DND-41 (cell line): Measurements from ENCODE around the gene CDYL2.

Source experiments
- CTCF ChIP-seq: IDR thresholded peaks from 2 replicates; pipeline ENCODE4 v1.5.1; 2012; ENCODE audit warnings: borderline replicate concordance, low read length, moderate library complexity, mild to moderate bottlenecking; ENCODE audit not compliant: poor library complexity, severe bottlenecking; ENCODE audit errors: extremely low read depth
- EZH2 ChIP-seq: IDR thresholded peaks from 3 replicates; pipeline ENCODE4 v1.6.1; 2012; ENCODE audit warnings: borderline replicate concordance, low read depth, mild to moderate bottlenecking, moderate library complexity, low read length, inconsistent platforms; ENCODE audit not compliant: severe bottlenecking

GRCh38 chr16:80744856-80745255 is 59.5 kb downstream of the CDYL2 start:
- TF ChIP-seq CTCF (no peak), EZH2 (no peak)
